Endothelial cell of umbilical vein (primary cell): ENCODE results near the gene SPDYA.

Experiments
- EZH2 ChIP-seq: IDR thresholded peaks from 2 replicates; pipeline ENCODE4 v1.6.1; 2012; ENCODE audit warnings: borderline replicate concordance, low read depth, mild to moderate bottlenecking, moderate library complexity, low read length, inconsistent platforms; ENCODE audit not compliant: severe bottlenecking
- MYC ChIP-seq: IDR thresholded peaks from one replicate; pipeline ENCODE4 v1.6.1; 2011; ENCODE audit warnings: mild to moderate bottlenecking, low read depth, low read length
- POLR2A ChIP-seq: IDR thresholded peaks from 2 replicates; pipeline ENCODE4 v1.6.1; 2012; ENCODE audit warnings: low read depth, mild to moderate bottlenecking, control low read depth, low read length
- TF ChIP-seq, protein P1 (sequence below), 2 donors: IDR thresholded peaks; 1 replicate in 1 of 2; 2 replicates in 1 of 2; pipeline ENCODE4 v1.5.1; 2011; ENCODE audit warnings: low read length in 2 of 2, mild to moderate bottlenecking in 2 of 2, moderate library complexity in 2 of 2, control low read depth in 1 of 2, inconsistent platforms in 1 of 2, low read depth in 1 of 2; ENCODE audit not compliant: insufficient read depth in 1 of 2; ENCODE audit errors: extremely low read depth in 1 of 2
- TF ChIP-seq, protein P2 (sequence below): IDR thresholded peaks from 2 replicates; pipeline ENCODE4 v1.6.1; 2011; ENCODE audit not compliant: insufficient read depth, insufficient read length

DNA sequence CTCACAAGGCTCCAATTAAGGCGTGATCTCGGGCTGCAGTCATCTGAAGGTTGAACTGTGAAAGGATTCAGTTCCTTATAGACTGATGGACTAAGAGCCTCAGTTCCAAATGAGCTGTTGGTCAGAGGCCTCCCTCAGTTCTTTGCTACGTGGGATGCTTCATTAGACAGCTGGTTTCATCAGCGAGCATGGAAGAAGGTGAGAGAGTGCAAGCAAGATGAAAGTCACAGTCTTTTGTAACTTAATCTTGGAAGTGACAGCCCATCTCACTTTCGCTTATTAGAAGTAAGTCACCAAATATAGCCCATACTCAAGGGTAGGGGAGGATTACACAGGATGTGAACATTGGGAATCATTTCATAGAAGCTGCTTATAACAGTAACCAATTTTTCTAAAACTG is 32.2 kb upstream of the SPDYA start:
- TF ChIP-seq, protein P1, sequence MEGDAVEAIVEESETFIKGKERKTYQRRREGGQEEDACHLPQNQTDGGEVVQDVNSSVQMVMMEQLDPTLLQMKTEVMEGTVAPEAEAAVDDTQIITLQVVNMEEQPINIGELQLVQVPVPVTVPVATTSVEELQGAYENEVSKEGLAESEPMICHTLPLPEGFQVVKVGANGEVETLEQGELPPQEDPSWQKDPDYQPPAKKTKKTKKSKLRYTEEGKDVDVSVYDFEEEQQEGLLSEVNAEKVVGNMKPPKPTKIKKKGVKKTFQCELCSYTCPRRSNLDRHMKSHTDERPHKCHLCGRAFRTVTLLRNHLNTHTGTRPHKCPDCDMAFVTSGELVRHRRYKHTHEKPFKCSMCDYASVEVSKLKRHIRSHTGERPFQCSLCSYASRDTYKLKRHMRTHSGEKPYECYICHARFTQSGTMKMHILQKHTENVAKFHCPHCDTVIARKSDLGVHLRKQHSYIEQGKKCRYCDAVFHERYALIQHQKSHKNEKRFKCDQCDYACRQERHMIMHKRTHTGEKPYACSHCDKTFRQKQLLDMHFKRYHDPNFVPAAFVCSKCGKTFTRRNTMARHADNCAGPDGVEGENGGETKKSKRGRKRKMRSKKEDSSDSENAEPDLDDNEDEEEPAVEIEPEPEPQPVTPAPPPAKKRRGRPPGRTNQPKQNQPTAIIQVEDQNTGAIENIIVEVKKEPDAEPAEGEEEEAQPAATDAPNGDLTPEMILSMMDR (IDR thresholded peaks at IDR 0.05; ENCODE audit: extremely low read depth in 1 of 2, insufficient read depth in 1 of 2, low read depth in 1 of 2, low read length in 2 of 2), result no peak
- TF ChIP-seq, protein P2, sequence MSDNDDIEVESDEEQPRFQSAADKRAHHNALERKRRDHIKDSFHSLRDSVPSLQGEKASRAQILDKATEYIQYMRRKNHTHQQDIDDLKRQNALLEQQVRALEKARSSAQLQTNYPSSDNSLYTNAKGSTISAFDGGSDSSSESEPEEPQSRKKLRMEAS, result no peak
- TF ChIP-seq POLR2A (no peak), MYC (no peak), EZH2 (no peak)
